Keratinocyte (primary cell): ENCODE measurements around the gene ZNF195.

Experiments
- EZH2 ChIP-seq: IDR thresholded peaks from one replicate; pipeline ENCODE4 v1.6.1; 2012; ENCODE audit warnings: inconsistent platforms, mild to moderate bottlenecking, low read length, moderate library complexity
- TF ChIP-seq, protein P1 (sequence below), 3 experiments: IDR thresholded peaks in 1 of 3; conservative IDR thresholded peaks in 1 of 3; optimal IDR thresholded peaks in 1 of 3; 2 replicates in 2 of 3; 3 replicates in 1 of 3; pipeline versions ENCODE3 to v1.5.1; 2011; ENCODE audit warnings: low read length in 3 of 3, mild to moderate bottlenecking in 3 of 3, moderate library complexity in 2 of 3, control low read depth in 1 of 3, inconsistent platforms in 1 of 3; ENCODE audit not compliant: insufficient read depth in 2 of 3; ENCODE audit errors: extremely low read depth in 1 of 3

- TF ChIP-seq, protein P1, sequence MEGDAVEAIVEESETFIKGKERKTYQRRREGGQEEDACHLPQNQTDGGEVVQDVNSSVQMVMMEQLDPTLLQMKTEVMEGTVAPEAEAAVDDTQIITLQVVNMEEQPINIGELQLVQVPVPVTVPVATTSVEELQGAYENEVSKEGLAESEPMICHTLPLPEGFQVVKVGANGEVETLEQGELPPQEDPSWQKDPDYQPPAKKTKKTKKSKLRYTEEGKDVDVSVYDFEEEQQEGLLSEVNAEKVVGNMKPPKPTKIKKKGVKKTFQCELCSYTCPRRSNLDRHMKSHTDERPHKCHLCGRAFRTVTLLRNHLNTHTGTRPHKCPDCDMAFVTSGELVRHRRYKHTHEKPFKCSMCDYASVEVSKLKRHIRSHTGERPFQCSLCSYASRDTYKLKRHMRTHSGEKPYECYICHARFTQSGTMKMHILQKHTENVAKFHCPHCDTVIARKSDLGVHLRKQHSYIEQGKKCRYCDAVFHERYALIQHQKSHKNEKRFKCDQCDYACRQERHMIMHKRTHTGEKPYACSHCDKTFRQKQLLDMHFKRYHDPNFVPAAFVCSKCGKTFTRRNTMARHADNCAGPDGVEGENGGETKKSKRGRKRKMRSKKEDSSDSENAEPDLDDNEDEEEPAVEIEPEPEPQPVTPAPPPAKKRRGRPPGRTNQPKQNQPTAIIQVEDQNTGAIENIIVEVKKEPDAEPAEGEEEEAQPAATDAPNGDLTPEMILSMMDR (optimal IDR thresholded peaks at IDR 0.05 in 1 of 3, IDR thresholded peaks at IDR 0.05 in 1 of 3, conservative IDR thresholded peaks at IDR 0.05 in 1 of 3; ENCODE audit: extremely low read depth in 1 of 3, insufficient read depth in 2 of 3, low read length in 3 of 3), result no peak
- TF ChIP-seq EZH2, result no peak
Measured at GRCh38 chr11:3342709-3343108, 36.2 kb downstream of the ZNF195 start.
